NCI-H146 treated with DMSO at 0.1 percent for 48 hours (cell line): Measurements from ENCODE around the gene AUTS2.

Experiments used
- DNase-seq: peaks from one replicate; lab custom pipeline; 2025; ENCODE audit not compliant: unreplicated experiment; lab: John Stamatoyannopoulos, UW

AUTS2 gene

DNA sequence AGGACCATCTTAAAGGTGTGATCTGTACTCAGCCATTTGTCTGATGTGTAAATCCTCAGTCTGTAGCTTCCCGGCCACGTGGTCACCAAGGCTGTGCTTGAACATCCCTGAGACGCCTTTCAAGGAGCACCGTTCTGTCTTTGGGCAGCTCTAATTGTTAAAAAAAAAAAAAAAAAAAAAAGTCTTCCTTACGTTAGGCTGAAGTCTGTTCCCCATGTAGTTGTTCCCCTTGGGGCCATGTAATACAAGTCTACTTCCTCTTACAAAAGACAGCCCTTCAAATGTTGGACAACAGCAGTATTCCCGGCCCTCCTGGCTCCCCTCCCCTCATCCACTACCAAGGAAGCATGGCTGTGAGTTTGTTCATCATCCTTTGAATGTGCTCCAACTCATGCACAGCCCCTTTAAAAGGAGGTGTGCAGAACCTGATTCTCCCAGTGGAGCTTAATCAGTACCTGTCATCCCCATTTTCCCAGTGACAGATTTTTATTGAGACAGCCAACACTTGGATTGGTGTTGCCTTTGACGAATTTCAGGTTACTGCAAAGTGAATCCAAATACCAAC, 1141.5 kb downstream of the AUTS2 start:
- DNase-seq, result no peak

DNA sequence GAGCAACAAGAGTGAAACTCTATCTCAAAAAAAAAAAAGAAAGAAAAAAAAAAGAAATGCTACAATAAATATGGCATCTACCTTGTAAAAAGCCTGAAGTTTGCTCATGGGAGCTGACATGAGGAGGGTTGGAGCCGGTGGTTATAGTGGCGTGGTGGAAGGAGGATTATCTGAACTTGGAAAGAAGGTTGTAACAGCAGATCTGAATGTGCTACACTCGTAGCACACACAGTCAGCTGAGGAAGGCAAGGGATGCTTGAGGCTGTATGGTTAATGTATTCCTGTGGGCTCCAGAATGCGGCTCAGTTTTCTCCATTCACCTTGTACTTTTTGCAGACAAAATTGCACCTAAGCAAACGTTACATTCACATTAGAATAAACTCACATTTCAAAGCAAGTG, 1143.4 kb downstream of the AUTS2 start:
- no peak for DNase-seq

- DNase-seq, result no peak
These were observed 1145.5 kb downstream of the AUTS2 start for GRCh38 chr7:70743531-70744325.

DNA sequence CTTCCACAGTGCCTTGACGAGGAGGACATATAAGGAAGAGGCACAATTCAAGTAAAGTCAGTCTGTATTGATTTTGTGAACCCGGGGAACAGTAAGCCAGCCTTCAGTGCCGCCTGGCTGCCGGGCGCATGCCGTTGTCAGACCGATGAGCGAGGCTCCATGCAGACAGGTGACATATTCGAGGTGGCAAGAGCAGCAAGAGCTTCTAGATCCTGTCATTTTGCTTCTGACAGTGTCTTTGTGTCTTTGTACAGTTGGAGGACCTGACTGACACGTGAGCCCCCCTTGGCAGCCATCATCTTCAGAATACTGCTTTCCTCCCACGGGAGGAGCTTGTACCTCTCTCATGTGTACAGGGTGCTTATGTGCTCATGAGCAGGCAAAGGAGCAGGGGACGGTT, 1146.2 kb downstream of the AUTS2 start:
- DNase-seq, result no peak

DNA sequence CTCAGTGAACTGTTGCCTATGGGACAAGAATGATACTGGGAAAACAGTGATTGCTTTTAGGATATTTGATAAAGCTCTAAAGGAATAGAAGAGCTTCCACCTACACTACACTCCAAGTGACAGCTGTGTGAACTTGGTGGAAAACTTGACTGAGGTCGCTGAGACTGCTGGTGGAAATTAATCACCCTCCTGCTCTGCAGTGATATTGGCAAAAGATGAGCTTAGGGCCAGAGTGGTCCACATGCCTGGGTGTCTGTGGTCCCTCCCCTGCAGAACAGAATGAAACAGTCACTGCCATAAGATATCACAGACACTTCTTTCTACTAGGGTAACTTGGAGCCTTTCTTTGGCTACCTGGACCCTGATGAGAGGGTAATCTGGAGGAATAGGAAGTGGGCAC, 1151.6 kb downstream of the AUTS2 start:
- DNase-seq, result no peak

- no peak for DNase-seq
These were observed 1153.6 kb downstream of the AUTS2 start for GRCh38 chr7:70751895-70752294.

- no peak for DNase-seq
These were observed 1154.5 kb downstream of the AUTS2 start for GRCh38 chr7:70752794-70753241.

GRCh38 chr7:70756789-70757188, 1158.5 kb downstream of the AUTS2 start:
- no peak for DNase-seq

GRCh38 chr7:70758646-70759045, 1160.4 kb downstream of the AUTS2 start:
- no peak for DNase-seq

DNA sequence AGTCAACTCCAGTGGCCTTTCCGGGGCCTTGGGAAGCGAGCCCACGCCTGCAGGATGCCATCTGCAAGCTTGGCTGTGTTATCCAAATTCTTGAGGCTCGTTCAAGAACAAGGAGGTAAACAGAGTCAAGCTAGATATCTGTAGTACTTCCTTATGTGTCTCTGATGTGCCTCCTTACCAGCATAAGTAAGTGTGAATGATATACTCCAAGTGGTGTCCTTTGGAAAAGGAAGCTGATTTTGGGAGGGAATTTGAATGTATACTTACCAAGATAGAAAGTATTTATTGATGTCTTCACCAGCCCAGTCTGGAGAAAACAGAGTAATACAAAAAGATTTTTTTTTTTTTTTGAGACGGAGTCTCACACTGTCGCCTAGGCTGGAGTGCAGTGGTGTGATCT, 1161.4 kb downstream of the AUTS2 start:
- DNase-seq, result no peak

DNA sequence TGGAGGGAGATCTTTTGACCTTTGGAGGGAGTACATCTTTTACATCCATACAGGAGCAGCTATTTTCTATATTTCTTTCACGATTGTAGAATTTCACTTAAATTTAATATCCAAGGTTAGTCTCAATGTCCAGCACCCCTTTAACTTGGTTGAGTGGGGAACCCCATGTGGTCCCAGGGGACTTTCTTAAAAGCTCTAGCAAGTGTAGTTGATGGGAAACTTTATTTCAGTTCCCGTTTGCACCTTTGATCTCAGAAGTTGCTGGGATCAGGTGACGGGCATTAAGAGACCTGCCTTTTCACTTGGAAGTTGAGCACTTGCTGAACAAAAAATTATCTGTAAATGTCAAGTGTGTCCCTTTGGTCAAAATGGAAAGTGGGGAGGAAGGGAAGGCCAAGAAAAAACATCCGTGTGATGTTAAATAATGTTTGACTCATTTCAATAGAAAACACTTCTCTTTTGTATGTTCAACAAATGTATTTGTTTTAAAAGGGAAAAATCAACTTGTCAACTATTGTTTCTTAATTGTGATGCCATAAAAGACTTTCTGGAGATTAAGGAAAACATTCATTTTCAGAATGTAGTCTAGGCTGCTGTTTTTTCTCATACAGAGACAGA, 1163.5 kb downstream of the AUTS2 start:
- DNase-seq, result no peak

DNA sequence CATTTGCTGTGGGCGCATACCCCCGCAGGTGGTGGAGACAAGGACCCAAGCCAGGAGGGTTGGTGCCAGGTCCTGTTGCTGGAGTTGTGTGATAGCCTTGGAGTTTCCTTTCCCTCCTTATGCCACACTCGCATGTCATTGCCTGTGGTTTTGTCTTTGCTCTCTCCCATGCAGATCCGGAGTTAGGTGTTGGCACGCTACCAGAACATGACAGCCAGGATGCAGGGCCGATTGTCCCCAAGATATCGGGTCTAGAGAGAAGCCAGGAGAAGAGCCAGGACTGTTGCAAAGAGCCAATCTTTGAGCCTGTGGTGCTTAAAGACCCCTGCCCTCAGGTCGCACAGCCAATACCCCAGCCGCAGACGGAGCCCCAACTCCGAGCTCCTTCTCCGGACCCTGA, 1164.4 kb downstream of the AUTS2 start:
- DNase-seq, result no peak

- DNase-seq, result no peak
These were observed 1165.9 kb downstream of the AUTS2 start for GRCh38 chr7:70763961-70764691.

DNA sequence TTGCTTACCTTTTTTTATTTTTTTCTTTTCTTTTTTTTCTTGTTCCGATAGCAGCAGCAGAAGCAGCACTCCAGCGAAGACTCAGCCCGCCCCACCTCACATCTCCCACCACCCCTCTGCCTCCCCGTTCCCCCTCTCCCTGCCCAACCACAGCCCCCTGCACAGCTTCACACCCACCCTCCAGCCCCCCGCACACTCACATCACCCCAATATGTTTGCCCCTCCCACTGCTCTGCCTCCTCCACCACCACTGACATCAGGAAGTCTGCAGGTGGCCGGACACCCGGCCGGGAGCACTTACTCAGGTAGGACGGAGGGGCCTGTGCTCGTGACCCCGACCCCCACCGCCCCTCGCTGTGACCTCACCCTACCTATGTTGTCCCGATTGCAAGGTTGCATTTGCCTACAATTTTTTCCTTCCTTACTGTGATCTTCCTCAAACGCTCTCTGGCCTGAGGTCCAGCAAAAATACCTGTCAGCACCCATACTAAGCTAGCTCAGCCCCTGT, 1166.5 kb downstream of the AUTS2 start:
- no peak for DNase-seq

DNA sequence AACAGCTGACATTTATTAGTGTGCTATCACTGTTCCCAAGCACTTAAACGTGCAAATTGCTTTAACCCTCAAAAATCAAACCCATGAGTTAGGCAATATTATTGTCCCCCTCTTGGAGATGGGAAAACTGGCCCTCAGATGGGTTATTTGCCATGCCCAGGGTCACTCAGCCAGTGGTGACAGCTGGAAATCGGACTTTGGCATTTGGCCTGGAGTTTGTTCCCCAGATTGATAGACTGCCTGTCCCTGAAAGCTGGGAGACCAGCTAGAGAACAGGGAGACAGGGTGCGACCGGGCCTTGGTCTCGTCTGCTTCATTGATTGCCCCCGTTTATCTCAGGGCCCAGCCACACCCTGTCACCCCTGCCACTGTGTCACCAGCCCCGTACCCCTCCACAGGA, 1167.4 kb downstream of the AUTS2 start:
- no peak for DNase-seq

DNA sequence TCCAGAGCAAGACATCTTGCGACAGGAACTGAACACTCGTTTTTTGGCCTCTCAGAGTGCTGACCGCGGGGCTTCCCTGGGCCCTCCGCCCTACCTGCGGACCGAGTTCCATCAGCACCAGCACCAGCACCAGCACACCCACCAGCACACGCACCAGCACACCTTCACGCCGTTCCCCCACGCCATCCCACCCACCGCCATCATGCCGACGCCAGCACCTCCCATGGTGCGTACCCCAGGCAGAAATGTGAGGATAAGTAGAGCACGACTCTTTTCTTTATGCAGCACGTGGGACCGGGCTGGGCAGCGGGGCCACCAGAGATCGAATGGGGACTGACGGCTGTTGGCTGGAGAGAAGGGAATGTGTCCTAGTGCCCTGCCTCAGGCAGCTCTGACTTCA, 1167.8 kb downstream of the AUTS2 start:
- DNase-seq, result no peak

DNA sequence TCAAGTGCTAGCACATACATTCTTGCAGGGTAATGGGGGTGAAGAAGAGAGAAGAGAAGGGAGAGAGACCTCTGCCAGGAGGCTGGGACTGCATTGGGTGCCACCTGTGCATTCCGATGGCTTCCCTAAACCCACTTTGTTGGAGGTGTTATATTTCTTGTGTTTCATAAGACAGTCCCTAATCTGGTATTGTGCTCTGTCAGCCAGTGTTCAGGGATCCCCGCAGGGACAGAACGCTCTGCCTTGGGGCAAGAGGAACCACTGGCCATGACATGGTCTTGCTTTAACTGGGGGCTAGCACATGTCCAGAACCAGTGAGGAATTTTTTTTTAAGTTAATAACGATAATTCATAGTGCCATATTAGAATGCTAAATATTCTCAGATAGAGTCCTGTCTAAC, 1168.4 kb downstream of the AUTS2 start:
- no peak for DNase-seq

DNA sequence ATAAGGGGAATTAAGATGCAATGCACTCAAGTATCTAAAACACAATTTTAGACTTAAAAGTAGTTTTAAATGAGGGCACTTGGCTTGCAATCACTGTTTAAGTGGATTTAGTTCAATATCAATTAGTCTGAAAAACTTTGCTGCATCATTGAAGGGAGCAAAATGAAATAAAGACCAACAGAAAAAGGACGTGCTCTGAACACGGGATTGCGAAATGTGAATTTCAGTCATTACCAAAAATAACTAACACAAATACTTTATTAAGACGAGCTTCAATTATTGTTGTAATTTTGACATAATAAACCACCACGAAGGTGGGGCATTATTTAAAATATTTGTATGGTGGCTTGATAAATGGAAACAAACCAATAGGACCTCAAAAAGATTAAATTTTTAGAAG, 1171.9 kb downstream of the AUTS2 start:
- no peak for DNase-seq

- no peak for DNase-seq
These were observed 1173.2 kb downstream of the AUTS2 start for GRCh38 chr7:70771451-70771850.

DNA sequence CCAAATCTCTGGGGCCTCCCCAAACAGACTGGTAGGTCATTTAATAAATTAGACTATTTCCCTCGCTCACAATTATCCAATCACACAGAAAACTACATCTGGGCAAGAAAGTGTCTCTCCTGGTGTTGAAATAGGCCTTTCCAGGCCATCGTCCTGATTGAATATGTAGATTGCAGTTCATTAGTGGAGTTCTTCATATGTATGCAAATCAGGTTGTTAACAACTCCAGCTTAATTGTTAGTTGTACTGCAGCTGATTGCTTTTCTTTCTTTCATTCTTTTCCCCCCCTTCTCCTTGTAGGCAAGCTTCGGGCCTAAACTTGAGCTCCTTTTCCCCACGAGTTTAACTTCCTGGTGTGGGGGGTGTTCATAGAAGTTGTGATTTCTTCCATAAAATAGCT, 1174.6 kb downstream of the AUTS2 start:
- DNase-seq, result no peak

DNA sequence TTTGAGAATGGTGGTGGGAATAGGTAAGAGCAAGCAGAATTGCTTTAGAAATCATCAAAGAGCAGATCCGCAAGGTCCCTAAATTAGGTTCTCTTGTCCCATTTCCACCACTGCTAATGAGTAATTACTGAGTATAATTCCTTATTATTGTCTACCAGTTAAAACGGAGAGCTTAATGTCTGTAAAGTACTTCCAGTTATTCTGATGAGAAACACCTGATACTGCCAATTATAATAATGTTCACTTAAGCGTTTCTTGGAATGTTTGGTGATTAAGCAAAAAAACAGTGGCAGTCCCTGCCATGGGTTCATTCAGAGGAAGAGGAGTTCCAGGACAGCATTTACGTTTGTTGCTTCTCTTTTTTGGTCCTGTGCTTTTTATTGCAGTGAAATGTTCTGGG, 1175.1 kb downstream of the AUTS2 start:
- no peak for DNase-seq
